Parathyroid adenoma (tissue), 2 donors: ENCODE measurements around the gene FAAH.

ENCODE experiments used
- H2AFZ ChIP-seq: fragments of 300-600 bp; sonication (generic); one replicate; pipeline ENCODE4 v1.7.0; 2017; ENCODE audit warnings: antibody characterized with exemption, mild to moderate bottlenecking
- H3K27ac ChIP-seq: fragments of 300-600 bp; sonication (generic); one replicate; pipeline ENCODE4 v1.7.0; 2017
- H3K27me3 ChIP-seq: fragments of 300-600 bp; sonication (generic); one replicate; pipeline ENCODE4 v1.7.0; 2017; ENCODE audit warnings: low read length; ENCODE audit not compliant: control insufficient read depth, insufficient read depth
- H3K36me3 ChIP-seq: fragments of 300-600 bp; sonication (generic); one replicate; pipeline ENCODE4 v1.7.0; 2017; ENCODE audit warnings: low read length; ENCODE audit not compliant: control insufficient read depth, insufficient read depth
- H3K4me1 ChIP-seq: fragments of 300-600 bp; sonication (generic); one replicate; pipeline ENCODE4 v1.7.0; 2017; ENCODE audit warnings: control low read depth
- H3K4me2 ChIP-seq: fragments of 300-600 bp; sonication (generic); one replicate; pipeline ENCODE4 v1.7.0; 2017; ENCODE audit warnings: low read length
- H3K4me3 ChIP-seq: fragments of 300-600 bp; sonication (generic); one replicate; pipeline ENCODE4 v1.7.0; 2017; ENCODE audit warnings: low read depth, low read length
- H3K79me2 ChIP-seq: fragments of 300-600 bp; sonication (generic); one replicate; pipeline ENCODE4 v1.7.0; 2017; ENCODE audit warnings: control low read depth
- H3K9ac ChIP-seq: fragments of 300-600 bp; sonication (generic); one replicate; pipeline ENCODE4 v1.7.0; 2017; ENCODE audit warnings: mild to moderate bottlenecking
- H3K9me3 ChIP-seq: fragments of 300-600 bp; sonication (generic); one replicate; pipeline ENCODE4 v1.7.0; 2017; ENCODE audit warnings: low read length; ENCODE audit not compliant: control insufficient read depth
- TF ChIP-seq, protein P1 (sequence below): fragments of 300-600 bp; sonication (generic); IDR thresholded peaks from one replicate; pipeline ENCODE4 v1.7.0; 2017; ENCODE audit warnings: antibody characterized with exemption, mild to moderate bottlenecking
- donor health status: primary hyperparathyroidism.

Gene FAAH

GRCh38 chr1:46458846-46459245 lies 64.7 kb downstream of the FAAH start:
- Histone ChIP-seq H3K79me2 (no peaks in the 10 kb centered on the region), H3K9ac (no peak overlapping the region), H3K36me3 (no peaks in the 10 kb centered on the region), H3K4me3 (no peak overlapping the region), H3K9me3 (no peaks in the 10 kb centered on the region), H3K27me3 (no peaks in the 10 kb centered on the region), H2AFZ (no peak overlapping the region), H3K27ac (no peak overlapping the region), H3K4me1 (no peaks in the 10 kb centered on the region), H3K4me2 (no peak overlapping the region)
- TF ChIP-seq, protein P1, sequence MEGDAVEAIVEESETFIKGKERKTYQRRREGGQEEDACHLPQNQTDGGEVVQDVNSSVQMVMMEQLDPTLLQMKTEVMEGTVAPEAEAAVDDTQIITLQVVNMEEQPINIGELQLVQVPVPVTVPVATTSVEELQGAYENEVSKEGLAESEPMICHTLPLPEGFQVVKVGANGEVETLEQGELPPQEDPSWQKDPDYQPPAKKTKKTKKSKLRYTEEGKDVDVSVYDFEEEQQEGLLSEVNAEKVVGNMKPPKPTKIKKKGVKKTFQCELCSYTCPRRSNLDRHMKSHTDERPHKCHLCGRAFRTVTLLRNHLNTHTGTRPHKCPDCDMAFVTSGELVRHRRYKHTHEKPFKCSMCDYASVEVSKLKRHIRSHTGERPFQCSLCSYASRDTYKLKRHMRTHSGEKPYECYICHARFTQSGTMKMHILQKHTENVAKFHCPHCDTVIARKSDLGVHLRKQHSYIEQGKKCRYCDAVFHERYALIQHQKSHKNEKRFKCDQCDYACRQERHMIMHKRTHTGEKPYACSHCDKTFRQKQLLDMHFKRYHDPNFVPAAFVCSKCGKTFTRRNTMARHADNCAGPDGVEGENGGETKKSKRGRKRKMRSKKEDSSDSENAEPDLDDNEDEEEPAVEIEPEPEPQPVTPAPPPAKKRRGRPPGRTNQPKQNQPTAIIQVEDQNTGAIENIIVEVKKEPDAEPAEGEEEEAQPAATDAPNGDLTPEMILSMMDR, result no peak

- H3K79me2 ChIP-seq, result no peaks in the 10 kb centered on the region
- H3K27me3 ChIP-seq, result no peaks in the 10 kb centered on the region
- no peak overlapping the region for H3K27ac ChIP-seq
- TF ChIP-seq, protein P1, result no peak
- H3K4me2 ChIP-seq, result no peak overlapping the region
- H2AFZ ChIP-seq, result no peak overlapping the region
- H3K4me1 ChIP-seq, result no peaks in the 10 kb centered on the region
- H3K9ac ChIP-seq, result no peak overlapping the region
- H3K4me3 ChIP-seq, result no peak overlapping the region
- H3K36me3 ChIP-seq, result no peaks in the 10 kb centered on the region
- no peaks in the 10 kb centered on the region for H3K9me3 ChIP-seq
Measured at GRCh38 chr1:46459315-46459714, 65.2 kb downstream of the FAAH start.

DNA sequence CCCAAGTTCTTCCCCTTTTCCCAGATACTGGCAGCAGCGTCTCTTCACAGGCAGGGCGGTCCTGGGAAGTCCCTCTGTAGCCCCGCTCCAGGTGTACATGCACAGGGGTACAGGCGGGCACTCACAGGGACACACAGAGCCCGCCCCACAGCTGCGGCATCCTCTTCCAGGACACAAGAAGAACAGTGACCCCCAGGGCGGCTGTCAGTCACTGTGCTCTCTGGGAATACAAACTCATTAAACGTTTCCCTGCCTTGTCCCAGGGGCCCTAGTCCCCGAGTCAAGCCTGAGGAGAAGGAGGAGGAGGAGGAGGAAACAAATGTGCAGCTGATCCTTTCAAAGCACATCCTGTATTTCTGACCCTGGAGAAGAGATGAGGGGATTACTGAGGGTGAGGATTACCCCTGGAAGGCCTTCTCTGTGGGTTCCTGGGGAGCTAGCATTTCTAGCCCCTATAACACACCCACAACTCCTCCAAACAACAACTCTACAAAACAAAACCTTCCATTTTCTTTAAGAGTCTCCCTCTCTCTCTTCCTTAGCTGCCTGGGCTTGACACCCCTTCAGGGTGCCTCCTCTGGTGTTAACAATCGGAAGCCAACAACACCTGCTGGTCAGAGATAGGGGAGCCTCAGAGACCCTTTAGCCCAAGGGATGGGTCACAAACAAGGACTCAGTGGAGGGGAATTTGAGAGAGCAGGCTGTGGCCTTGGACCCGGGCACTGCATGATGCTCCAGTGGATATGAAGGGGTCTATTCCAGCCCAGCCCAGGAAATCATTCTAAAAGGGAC lies 67.1 kb downstream of the FAAH start:
- Histone ChIP-seq H2AFZ (no peak overlapping the region), H3K79me2 (no peaks in the 10 kb centered on the region), H3K4me1 (no peaks in the 10 kb centered on the region), H3K36me3 (no peaks in the 10 kb centered on the region), H3K9me3 (no peaks in the 10 kb centered on the region), H3K27ac (no peak overlapping the region), H3K27me3 (no peaks in the 10 kb centered on the region), H3K4me3 (no peak overlapping the region), H3K9ac (no peak overlapping the region), H3K4me2 (no peak overlapping the region)
- TF ChIP-seq, protein P1, result no peak

- H3K4me3 ChIP-seq, result no peak overlapping the region
- no peaks in the 10 kb centered on the region for H3K36me3 ChIP-seq
- no peaks in the 10 kb centered on the region for H3K9me3 ChIP-seq
- H3K27ac ChIP-seq, result no peak overlapping the region
- H3K79me2 ChIP-seq, result no peaks in the 10 kb centered on the region
- no peaks in the 10 kb centered on the region for H3K4me1 ChIP-seq
- no peak overlapping the region for H2AFZ ChIP-seq
- H3K27me3 ChIP-seq, result no peaks in the 10 kb centered on the region
- H3K4me2 ChIP-seq, result no peak overlapping the region
- no peak overlapping the region for H3K9ac ChIP-seq
- TF ChIP-seq, protein P1, result no peak
Measured at GRCh38 chr1:46461809-46462448, 67.8 kb downstream of the FAAH start.
